NCI-H510A treated with DMSO at 0.1 percent for 48 hours (cell line): ENCODE measurements around the gene C6orf136.

Experiments
- DNase-seq: peaks from one replicate; lab custom pipeline; 2025; lab: John Stamatoyannopoulos, UW

The C6orf136 gene, protein sequence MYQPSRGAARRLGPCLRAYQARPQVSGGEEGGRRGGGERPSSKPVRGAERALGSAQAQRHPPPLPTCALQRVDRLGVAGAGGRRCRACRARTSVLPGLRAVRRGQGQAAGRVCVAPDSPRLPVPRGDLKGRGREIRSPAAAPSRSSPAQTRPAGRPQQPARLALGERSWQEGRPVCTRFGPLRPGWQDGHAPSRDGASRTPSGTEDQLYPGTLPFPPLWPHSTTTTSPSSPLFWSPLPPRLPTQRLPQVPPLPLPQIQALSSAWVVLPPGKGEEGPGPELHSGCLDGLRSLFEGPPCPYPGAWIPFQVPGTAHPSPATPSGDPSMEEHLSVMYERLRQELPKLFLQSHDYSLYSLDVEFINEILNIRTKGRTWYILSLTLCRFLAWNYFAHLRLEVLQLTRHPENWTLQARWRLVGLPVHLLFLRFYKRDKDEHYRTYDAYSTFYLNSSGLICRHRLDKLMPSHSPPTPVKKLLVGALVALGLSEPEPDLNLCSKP

DNA sequence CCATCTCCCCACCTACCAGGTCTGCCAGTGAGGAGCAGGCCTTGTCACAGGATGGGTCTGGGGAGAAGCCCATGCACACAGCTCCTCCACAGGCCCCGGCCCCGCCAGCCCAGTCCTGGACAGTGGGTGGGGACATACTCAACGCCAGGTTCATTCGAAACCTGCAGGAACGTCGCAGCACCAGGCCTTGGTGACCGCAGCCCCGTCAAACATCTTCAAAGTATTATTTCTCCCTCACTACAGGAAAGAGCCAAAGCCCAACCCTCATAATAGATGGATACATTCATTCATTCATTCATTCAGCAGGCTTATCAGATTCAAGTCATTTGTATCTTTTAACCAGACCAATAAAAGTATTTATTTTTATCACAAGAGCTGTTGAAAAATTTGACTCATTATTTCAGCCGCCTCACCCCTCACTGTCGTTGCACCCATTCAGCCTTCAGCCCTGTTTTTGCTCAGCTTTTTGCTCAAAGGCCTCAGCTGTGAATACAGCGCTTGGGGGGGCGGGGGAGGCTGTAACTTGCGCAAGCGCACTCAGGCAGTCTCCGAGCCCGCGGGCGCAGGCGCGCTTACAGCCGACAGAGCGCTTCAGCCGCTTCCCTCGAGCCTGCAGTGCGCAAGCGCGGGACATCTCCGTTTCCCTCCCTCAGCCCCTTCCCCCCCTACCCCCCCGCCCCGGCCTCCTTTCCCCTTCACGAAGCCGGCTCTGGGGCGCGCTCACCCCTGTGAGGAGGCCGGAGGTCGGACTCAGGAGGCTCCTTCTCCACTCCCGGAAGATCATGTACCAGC is at the start of gene C6orf136:
Gene C6orf136, plus strand, starts transcription at position 684 of the 792 bp plus-strand sequence. Its CDS starts 99 bp downstream, at position 783.
- DNase-seq = peak; percentile 94

- peak; percentile 74 for DNase-seq
Measured at GRCh38 chr6:30597315-30598144, 49.4 kb upstream of the C6orf136 start.

GRCh38 chr6:30598912-30599624 is 47.9 kb upstream of the C6orf136 start:
- DNase-seq = no peak

DNA sequence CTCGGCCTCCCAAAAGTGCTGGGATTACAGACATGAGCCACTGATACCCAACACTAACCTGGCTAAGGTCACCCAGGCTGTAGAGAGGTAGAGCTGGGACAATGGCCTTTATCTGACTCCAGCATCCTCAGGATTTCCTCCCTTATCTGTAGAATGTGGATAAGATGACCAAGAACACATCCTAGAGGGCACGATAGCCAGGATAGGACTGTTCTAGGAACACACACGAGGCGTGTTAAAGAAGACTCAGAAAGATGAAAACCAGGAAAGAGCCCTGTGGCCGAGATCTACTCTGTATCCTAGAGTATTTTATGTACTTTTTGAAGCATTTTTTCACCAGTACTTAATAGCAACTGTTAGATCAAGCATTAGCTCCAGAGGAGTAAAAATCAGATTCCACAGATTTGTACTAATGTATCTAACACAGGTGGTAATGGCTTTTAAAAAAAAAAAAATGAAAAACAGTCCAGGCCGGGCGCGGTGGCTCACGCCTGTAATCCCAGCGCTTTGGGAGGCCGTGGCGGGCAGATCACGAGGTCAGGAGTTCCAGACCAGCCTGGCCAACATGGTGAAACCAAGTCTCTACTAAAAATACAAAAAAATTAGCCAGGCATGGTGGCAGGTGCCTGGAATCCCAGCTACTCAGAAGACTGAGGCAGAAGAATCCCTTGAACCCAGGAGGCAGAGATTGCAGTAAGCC is 47.2 kb upstream of the C6orf136 start:
- no peak for DNase-seq

DNA sequence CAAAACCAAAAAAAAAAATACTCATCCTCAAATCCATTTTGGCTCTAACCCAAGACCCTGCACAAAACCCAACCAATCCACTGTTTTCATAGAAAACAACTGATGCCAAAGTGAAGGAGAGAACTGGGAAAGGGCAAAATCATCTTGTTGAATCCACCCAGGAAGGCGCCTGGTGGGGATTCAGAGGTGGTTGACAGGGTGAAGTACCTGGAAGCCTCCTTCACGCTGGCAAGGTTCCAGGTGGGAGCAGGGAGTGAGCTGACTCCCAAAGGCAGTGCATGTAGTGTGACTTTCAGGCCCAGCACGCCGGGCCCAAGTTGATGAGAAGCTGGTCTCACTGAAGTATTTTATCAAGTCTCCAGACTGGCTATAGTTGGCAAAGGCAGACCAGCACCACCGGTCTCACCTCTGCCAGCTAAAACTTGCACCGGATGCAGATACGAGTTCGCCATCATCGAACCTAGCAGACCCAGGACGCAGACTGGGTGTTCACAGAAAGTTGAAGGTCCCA is 46.4 kb upstream of the C6orf136 start:
- DNase-seq = no peak

- no peak for DNase-seq
Measured at GRCh38 chr6:30601436-30601814, 45.5 kb upstream of the C6orf136 start.

- no peak for DNase-seq
Measured at GRCh38 chr6:30601815-30602641, 44.9 kb upstream of the C6orf136 start.

DNA sequence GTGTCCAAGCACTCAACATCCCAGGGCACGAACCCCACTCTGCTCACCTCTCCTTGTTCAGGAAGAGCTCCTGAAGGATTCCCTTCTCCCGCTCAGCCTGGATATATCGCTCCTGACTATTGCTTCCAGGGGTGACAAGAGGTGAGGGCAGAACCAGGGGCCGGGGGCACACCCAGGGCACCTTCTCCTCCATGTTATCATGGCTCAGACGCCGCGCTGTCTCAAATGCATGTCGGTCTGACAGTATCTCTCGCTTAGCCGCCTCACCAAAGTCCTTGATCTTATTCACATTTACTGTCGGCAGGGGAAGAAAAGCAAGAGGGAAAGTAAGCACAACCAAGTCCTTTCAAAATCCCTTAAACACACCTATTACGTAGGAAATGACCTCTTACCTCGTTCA is 43.0 kb upstream of the C6orf136 start:
- no peak for DNase-seq

- DNase-seq = no peak
Measured at GRCh38 chr6:30610065-30610464, 36.9 kb upstream of the C6orf136 start.

GRCh38 chr6:30611150-30611855 is 35.6 kb upstream of the C6orf136 start:
- DNase-seq = no peak

DNA sequence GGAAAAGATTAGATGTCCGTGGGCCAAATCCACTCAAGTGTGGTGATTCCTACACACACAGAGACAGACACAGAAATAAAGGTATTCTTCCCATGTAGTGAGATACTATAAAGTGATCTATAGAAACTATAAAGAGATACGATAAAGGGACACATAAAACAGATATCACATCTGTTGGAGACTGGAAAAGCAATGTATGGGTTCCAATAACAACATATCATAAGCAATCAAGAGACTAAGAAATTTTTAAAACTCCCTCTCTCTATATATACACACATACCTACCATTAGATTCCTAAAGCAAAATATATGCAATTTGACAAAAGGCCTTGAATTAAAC is 35.1 kb upstream of the C6orf136 start:
- no peak for DNase-seq

GRCh38 chr6:30612213-30612612 is 34.7 kb upstream of the C6orf136 start:
- peak; percentile 16 for DNase-seq

GRCh38 chr6:30612687-30613248 is 34.2 kb upstream of the C6orf136 start:
- no peak for DNase-seq

DNA sequence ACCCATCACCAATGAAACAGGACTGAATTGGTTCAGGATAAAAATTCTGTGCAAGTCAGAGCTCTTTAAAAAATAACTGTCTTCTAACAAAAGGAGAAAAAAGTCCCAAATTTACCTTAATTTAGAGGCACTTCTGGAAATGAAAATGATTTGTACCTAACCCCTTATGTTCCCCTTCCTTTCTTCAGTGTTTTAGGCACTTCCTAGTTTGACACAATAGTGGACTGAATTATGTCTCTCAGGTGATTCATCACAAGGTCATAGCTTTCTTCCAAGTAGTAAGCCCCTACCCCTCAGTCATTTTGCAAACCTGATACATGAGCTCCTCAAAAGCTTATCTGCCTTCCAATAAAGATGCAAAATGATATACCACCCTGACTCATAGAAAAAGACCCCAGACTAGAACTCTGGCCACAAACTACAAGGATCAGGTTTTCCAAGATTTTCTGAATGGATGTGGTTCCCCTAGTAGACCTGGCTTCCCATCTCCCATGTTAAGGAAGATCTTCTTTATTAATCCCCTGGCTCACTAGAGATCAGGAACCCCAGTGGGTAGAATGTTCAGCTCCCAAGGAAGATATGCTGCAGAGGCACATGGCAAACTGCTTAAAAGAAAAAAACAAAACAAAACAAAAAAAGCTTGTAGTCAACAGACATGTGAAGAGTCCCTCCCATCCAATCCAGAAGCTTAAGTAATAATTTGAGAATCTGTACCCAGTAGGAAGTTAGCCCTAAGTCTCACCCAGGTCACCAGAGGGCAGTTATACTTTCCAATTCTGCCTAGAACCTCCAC is 33.5 kb upstream of the C6orf136 start:
- DNase-seq = no peak

DNA sequence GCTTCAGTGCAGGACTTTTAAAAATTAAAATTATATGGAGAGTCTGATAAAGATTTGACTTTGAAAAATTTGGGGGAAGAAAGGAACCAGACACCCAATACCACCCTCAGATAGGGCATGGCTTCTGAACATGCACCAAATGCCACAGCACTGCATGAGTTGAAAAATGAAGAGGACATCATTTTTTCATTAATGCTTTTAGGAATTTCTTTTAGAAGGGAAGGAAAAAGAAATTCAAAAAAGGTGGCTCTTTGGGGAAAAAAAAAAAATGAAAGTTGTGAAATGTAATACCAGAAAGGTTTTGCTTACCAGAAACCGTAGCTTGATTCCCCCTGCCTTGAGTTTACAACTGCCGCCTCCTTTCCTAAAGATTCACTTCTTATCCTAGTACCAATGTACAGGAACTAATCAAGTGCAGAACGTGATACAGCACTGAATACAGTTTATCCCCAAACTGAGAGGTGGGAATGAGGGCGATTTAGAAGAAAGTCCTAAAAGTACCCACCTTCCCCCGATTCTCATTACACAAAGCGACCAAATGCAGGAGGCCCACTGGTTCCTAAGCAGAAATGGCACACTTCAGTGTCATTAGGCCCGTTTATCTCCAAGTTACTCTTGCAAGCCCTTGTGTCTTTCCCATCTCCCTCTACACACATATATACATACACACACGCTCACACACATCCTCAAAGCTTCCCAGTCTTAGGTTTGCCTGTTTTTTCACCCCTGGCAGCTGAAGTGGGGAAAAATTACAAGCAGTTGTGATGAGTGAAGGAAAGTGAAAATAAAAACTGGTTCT is 32.7 kb upstream of the C6orf136 start:
- no peak for DNase-seq

- DNase-seq = peak; percentile 93
Measured at GRCh38 chr6:30614843-30615218, 32.1 kb upstream of the C6orf136 start.
